CD4-positive, alpha-beta T cell treated with Interleukin-2 at 100 ng/mL for 4 hours (primary cell): ENCODE data around the gene PRKCZ.

ENCODE experiments used
- DNase-seq: peaks from one replicate; pipeline ENCODE4 v3.0.0-alpha.2; 2020; ENCODE audit warnings: low spot score

The PRKCZ gene

GRCh38 chr1:2180297-2181245, 130.4 kb downstream of the PRKCZ start:
- no peak for DNase-seq

GRCh38 chr1:2181271-2181670, 131.1 kb downstream of the PRKCZ start:
- DNase-seq: no peak

- no peak for DNase-seq
Observed at GRCh38 chr1:2181752-2182151, 131.5 kb downstream of the PRKCZ start.

DNA sequence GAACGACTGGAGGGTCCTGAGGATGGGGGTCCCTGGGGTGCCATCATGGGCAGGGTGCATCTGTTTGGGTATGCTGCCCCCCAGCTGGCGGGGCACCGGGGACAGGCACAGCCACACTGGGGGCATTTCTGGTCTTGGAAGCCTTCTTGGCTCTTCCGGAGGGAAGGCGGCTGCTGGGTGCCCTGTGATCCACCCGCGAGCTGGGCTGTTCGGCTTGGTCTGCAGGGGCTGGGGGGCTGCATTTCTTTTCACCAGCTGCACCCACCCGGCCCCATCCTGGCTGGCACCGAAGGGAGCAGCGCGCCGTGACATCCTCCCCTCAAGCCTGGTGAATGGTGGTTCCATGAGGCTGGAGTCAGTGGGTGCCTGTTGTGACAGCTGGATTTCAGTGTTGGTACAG, 132.2 kb downstream of the PRKCZ start:
- DNase-seq: no peak

GRCh38 chr1:2183937-2184334, 133.7 kb downstream of the PRKCZ start:
- DNase-seq: no peak

DNA sequence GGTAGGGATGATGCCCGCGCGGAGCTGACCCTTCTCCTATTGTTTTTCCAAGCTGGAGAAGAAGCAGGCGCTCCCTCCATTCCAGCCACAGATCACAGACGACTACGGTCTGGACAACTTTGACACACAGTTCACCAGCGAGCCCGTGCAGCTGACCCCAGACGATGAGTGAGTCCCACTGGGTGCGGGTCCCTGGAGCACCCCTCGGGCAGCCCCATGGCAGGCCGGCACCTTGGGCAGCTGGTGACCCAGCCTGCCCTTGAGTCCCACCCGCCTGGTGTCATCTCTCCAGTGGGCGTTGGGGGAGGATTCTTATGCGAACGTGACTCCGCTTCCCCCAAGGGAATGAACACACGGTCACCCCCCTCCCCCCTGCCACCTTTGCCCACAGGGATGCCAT, 134.3 kb downstream of the PRKCZ start:
- no peak for DNase-seq

- no peak for DNase-seq
Observed at GRCh38 chr1:2184934-2185333, 134.7 kb downstream of the PRKCZ start.

GRCh38 chr1:2185880-2186855, 136.0 kb downstream of the PRKCZ start:
- no peak for DNase-seq

DNA sequence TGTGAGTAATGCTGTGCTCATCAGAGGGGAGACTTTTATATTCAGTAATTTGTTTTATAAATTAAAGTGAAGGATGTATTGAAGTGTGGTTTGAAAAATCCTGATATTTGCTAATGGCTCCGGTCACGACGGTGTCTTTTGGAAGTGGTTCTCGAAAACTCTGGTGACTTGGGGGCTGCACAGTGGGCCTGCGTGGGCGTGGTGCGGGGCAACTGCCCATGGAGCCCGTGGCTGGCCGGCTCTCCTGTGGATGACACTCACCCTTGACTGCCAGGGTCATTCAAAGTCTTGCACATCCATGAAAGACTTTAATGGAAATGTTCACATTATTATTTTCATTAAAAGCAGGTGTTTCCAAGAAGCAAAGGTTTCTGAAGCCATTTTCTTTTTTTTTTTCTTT, 136.7 kb downstream of the PRKCZ start:
- no peak for DNase-seq

DNA sequence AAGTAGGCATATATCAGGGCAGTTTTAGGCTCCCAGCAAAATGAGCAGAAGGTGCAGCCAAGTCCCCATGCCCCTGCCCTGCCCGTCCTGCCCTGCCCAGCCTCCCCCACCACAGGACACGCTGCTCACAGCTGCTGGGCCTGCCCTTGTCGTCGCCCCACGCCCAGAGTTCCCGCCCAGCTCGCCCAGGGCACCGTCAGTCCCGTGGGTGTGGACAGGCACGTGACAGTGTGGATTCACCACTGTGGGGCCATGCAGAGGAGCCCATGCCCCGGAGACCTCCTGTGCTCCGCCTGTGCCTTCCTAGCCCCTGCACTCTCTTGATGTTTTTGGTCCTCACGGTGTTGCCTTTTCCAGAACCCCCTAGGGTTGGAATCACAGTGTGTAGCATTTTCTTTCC, 137.4 kb downstream of the PRKCZ start:
- DNase-seq: no peak

DNA sequence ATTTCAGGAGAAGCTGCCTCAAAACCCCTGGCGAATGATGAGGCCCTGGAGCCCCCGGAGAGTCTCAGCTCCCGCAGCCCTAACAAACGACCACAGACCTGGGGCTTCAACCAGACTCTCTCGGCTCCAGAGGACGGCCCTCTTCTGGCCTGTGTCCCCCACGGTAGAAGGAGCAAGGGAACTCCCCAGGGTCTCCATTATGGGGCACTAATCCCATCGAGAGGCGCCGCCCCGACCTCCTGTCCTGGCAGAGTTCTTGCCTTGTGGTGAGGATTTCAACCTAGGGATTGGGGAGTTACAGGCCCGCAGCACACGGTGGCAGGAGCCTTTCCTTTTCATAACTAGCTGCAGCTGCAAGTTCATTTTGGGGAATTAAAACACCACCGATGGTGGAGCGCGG, 138.1 kb downstream of the PRKCZ start:
- DNase-seq: no peak

DNA sequence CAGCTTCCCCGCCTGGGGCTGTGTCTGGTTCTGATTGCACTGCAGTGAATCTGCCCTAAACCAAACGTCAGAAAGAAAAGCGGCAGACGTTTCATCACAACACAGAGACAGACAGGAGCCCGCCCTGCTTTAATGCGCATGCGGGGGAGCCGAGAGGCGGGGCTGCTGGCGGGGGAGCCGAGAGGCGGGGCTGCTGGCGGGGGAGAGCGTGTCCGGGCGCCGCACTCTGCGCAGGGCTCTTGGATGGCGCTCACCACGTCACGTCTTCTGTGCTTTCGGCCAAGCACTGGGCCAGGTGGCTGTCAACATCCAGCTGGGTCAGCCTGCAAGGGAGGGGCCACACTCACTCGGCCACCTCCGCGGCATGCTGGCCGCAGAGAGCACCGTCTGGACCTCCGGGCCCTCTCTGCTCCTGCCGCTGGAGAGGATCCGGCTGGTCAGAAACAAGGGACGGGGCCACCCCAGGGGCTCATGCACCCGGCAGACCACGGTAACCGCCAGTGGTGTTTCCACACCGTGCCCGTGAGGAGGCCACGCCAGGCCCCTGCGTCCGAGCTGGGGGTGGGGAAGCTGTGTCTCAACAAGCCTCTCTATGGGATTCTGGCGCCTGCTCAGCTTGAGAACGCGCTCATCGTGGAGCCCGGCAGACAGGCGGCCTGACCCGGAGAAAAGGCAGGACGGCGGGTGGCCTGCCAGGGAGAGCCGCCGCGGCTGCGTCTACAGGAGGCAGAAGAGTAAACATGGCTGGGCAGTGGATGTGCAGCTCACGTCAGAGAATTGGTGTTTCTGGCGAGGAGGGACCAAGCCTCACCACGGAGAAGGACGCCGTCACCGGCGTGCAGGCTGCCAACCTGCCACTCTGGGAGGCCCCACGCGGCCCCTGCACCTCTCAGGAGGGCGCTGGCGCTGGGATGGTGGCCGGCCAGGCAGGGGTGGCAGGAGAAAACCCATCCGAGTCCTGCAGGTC, 139.5 kb downstream of the PRKCZ start:
- DNase-seq: peak; percentile 95

GRCh38 chr1:2190491-2190976, 140.3 kb downstream of the PRKCZ start:
- DNase-seq: no peak

DNA sequence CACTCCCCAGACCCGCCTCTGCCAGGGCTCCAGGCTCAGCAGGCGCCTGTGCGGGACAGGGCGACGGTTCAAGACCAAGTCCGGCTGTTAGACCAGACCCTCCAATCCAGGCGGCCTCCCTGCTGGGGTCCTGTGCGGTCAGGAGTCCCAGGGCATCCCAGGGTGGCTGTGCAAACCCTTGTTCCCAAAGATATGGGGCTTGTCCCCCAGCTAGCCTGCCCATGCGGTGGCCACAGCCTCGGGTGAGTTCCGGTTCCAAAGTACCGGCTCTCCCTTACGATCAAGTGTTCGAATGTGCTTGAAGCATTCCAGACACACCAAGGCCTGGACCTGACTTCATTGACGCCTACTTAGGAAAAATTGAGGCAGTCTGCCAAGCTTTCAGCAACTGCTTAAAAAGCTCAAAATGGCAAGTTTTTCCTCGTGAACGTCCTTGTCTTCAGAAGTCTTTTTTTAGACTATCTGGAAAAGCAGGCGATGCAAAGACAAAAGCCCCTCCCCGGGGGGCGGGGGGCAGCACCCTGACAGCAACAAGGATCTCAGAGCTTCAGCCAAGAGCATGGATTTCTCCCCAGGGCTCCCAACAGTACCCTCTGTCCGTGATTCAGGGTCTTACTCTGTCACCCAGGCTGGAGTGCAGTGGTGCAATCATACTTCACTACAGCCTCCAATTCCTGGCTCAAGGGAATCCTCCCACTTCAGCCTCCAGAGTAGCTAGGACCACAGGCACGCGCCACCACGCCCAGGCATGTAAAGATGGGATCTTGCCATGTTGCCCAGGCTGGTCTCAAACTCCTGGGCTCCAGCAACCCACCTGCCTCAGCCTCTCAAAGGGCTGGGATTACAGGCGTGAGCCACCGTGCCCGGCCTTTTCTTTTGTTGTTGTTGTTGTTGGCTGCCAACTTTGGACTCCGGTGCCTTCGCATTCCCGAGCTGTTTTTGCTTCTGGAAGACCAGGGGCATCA, 142.1 kb downstream of the PRKCZ start:
- DNase-seq: no peak

- no peak for DNase-seq
Observed at GRCh38 chr1:2193514-2194281, 143.5 kb downstream of the PRKCZ start.

DNA sequence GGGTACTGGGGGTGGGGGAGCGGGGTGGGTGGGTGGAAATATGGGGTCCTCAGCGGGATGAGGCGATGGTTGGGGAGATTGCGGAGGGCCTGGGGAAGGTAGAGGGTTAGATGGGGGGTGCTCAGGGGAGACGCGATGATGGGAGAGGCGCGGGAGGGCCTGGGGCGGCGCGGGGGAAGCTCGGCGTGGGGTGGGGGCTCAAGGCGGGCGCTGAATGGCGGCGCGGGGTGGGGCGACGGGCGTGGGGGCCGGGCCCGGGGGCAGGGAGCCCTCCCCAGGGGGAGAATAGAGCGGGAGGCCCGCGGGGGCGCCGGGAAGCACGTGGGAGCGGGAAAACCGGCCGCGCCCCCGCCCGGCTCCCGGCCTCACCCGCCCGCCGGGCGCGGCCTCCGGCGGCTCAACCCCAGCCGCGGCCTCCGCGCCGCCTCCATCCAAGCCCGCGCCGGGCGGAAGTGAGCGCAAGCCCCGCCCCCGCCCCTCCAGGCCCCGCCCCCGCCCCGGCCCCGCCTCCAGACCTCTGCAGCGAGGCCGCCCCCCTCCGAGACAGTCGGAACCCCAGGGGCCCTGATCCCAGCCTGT, 144.2 kb downstream of the PRKCZ start, which contains the start of gene FAAP20:
Gene FAAP20 (minus strand): TSS at position 454 of the 579 bp plus-strand sequence. CDS start 23 bp downstream, at position 431.
- peak; percentile 72 for DNase-seq

- DNase-seq: peak; percentile 88
Observed at GRCh38 chr1:2194898-2195673, 144.9 kb downstream of the PRKCZ start.

DNA sequence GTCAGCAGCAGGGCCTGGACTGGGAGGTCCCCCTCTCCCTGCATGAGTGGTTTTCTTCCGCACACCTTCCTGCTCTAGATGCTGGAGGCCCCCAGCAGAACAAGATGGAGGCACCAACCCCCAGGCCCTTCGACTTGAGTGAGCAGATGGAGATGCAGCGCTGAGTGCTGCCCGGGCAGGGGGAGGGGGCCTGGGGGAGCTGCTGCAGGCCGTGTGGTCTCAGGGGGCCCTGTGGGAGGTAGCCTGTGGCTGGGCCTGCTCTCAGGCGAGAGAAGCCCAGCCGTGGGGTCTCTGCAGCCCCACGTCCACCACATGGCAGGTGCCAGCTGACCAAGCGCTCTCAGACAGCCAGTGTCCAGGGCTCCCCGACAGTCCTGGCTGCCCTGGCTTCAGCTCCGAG, 145.6 kb downstream of the PRKCZ start:
- DNase-seq: no peak
